ENCODE results near the gene ZNF275. TPM values are rescaled to one million over a fixed set of nuclear protein-coding genes. Genes with fewer than 3 reads are reported as not detected.
"Not testable (repeated sequence)": the region's sequence is repeated elsewhere in the genome, so short reads cannot be mapped to it uniquely, and the experiment has no call there.

ZNF275 gene
- total and polyA plus RNA-seq, 4 donors, result 13.7 to 26.2 (median 18.5) TPM

GRCh38 chrX:153317996-153318722 is 15.8 kb upstream of the ZNF275 start:
- Histone ChIP-seq H3K4me1 (ENCODE audit: control insufficient read depth, insufficient read depth, low read length) (peaks cover 5% of the 10 kb centered on the region), H3K9me3 (ENCODE audit: control insufficient read depth, insufficient read depth, low read length) (peaks cover 1% of the 10 kb centered on the region), H3K27me3 (ENCODE audit: control insufficient read depth, insufficient read depth, low read length) (no peaks in the 10 kb centered on the region), H3K27ac (ENCODE audit: low read depth, low read length) (no peak overlapping the region), H3K36me3 (ENCODE audit: control insufficient read depth, insufficient read depth, low read length) (peaks cover 7% of the 10 kb centered on the region), H3K4me3 (ENCODE audit: low read depth, low read length) (no peak overlapping the region)
- no peak for DNase-seq (ENCODE audit: low read depth in 4 of 6, low spot score in 6 of 6)
- WGBS (ENCODE audit: insufficient coverage), result 88% methylated on average over 12 of the region's 20 CpGs

- Histone ChIP-seq H3K4me1 (ENCODE audit: control insufficient read depth, insufficient read depth, low read length) (peaks cover 5% of the 10 kb centered on the region), H3K27me3 (ENCODE audit: control insufficient read depth, insufficient read depth, low read length) (no peaks in the 10 kb centered on the region), H3K27ac (ENCODE audit: low read depth, low read length) (no peak overlapping the region), H3K9me3 (ENCODE audit: control insufficient read depth, insufficient read depth, low read length) (peaks cover 1% of the 10 kb centered on the region), H3K36me3 (ENCODE audit: control insufficient read depth, insufficient read depth, low read length) (peaks cover 7% of the 10 kb centered on the region), H3K4me3 (ENCODE audit: low read depth, low read length) (no peak overlapping the region)
- DNase-seq (ENCODE audit: low read depth in 4 of 6, low spot score in 6 of 6), result no peak
- 67% methylated on average over 5 of the region's 7 CpGs for WGBS (ENCODE audit: insufficient coverage)
Measured at GRCh38 chrX:153318811-153319210, 15.1 kb upstream of the ZNF275 start.

- no peak overlapping the region for H3K4me3 ChIP-seq (ENCODE audit: low read depth, low read length)
- H3K4me1 ChIP-seq (ENCODE audit: control insufficient read depth, insufficient read depth, low read length), result peaks cover 5% of the 10 kb centered on the region
- peaks cover 1% of the 10 kb centered on the region for H3K9me3 ChIP-seq (ENCODE audit: control insufficient read depth, insufficient read depth, low read length)
- WGBS (ENCODE audit: insufficient coverage), result 85% methylated on average over 32 of the region's 33 CpGs
- no peaks in the 10 kb centered on the region for H3K27me3 ChIP-seq (ENCODE audit: control insufficient read depth, insufficient read depth, low read length)
- no peak overlapping the region for H3K27ac ChIP-seq (ENCODE audit: low read depth, low read length)
- DNase-seq (ENCODE audit: low read depth in 4 of 6, low spot score in 6 of 6), result no peak
- peaks cover 7% of the 10 kb centered on the region for H3K36me3 ChIP-seq (ENCODE audit: control insufficient read depth, insufficient read depth, low read length)
Measured at GRCh38 chrX:153319295-153320046, 14.5 kb upstream of the ZNF275 start.

GRCh38 chrX:153320047-153320443 is 13.9 kb upstream of the ZNF275 start:
- DNase-seq (ENCODE audit: low read depth in 4 of 6, low spot score in 6 of 6); H3K27ac ChIP-seq (ENCODE audit: low read depth, low read length); H3K27me3 ChIP-seq (ENCODE audit: control insufficient read depth, insufficient read depth, low read length); H3K4me1 ChIP-seq (ENCODE audit: control insufficient read depth, insufficient read depth, low read length); H3K4me3 ChIP-seq (ENCODE audit: low read depth, low read length); H3K36me3 ChIP-seq (ENCODE audit: control insufficient read depth, insufficient read depth, low read length); H3K9me3 ChIP-seq (ENCODE audit: control insufficient read depth, insufficient read depth, low read length): not testable (repeated sequence)
- 67% methylated on average over 1 of the region's 1 CpG for WGBS (ENCODE audit: insufficient coverage)

GRCh38 chrX:153320555-153321184 is 13.3 kb upstream of the ZNF275 start:
- no peaks in the 10 kb centered on the region for H3K27me3 ChIP-seq (ENCODE audit: control insufficient read depth, insufficient read depth, low read length)
- DNase-seq (ENCODE audit: low read depth in 4 of 6, low spot score in 6 of 6), result peak in 1 of 6 donors; percentile 19
- peaks cover 7% of the 10 kb centered on the region for H3K36me3 ChIP-seq (ENCODE audit: control insufficient read depth, insufficient read depth, low read length)
- H3K4me3 ChIP-seq (ENCODE audit: low read depth, low read length), result no peak overlapping the region
- no peak overlapping the region for H3K27ac ChIP-seq (ENCODE audit: low read depth, low read length)
- 46% methylated on average over 1 of the region's 13 CpGs for WGBS (ENCODE audit: insufficient coverage)
- peaks cover 1% of the 10 kb centered on the region for H3K9me3 ChIP-seq (ENCODE audit: control insufficient read depth, insufficient read depth, low read length)
- peaks cover 5% of the 10 kb centered on the region for H3K4me1 ChIP-seq (ENCODE audit: control insufficient read depth, insufficient read depth, low read length)

- Histone ChIP-seq H3K27ac (ENCODE audit: low read depth, low read length) (no peak within 1 kb of the TSS), H3K4me1 (ENCODE audit: control insufficient read depth, insufficient read depth, low read length) (peaks cover 5% of the 10 kb centered on the region), H3K27me3 (ENCODE audit: control insufficient read depth, insufficient read depth, low read length) (no peaks in the 10 kb centered on the region), H3K4me3 (ENCODE audit: low read depth, low read length) (no peak within 1 kb of the TSS), H3K9me3 (ENCODE audit: control insufficient read depth, insufficient read depth, low read length) (peaks cover 1% of the 10 kb centered on the region), H3K36me3 (ENCODE audit: control insufficient read depth, insufficient read depth, low read length) (peaks cover 7% of the 10 kb centered on the region)
- WGBS (ENCODE audit: insufficient coverage), result 32% methylated on average over 32 of the region's 36 CpGs
- DNase-seq (ENCODE audit: low read depth in 4 of 6, low spot score in 6 of 6), result peak in 2 of 6 donors; percentile 11 to 75
Measured at GRCh38 chrX:153321381-153322124, 12.4 kb upstream of the ZNF275 start, which contains the start of gene PNMA6F. TSS of gene PNMA6F (minus strand) at chrX:153321767. CDS start at chrX:153320674, 1,093 bp downstream.

GRCh38 chrX:153327561-153327960 is 6.4 kb upstream of the ZNF275 start:
- H3K4me3 ChIP-seq (ENCODE audit: low read depth, low read length), result no peak overlapping the region
- H3K27ac ChIP-seq (ENCODE audit: low read depth, low read length), result no peak overlapping the region
- no peaks in the 10 kb centered on the region for H3K4me1 ChIP-seq (ENCODE audit: control insufficient read depth, insufficient read depth, low read length)
- no peaks in the 10 kb centered on the region for H3K9me3 ChIP-seq (ENCODE audit: control insufficient read depth, insufficient read depth, low read length)
- H3K36me3 ChIP-seq (ENCODE audit: control insufficient read depth, insufficient read depth, low read length), result no peaks in the 10 kb centered on the region
- H3K27me3 ChIP-seq (ENCODE audit: control insufficient read depth, insufficient read depth, low read length), result no peaks in the 10 kb centered on the region
- 70% methylated on average over 4 of the region's 4 CpGs for WGBS (ENCODE audit: insufficient coverage)
- DNase-seq (ENCODE audit: low read depth in 4 of 6, low spot score in 6 of 6), result no peak

- H3K27me3 ChIP-seq (ENCODE audit: control insufficient read depth, insufficient read depth, low read length), result no peaks in the 10 kb centered on the region
- peaks cover 11% of the 10 kb centered on the region for H3K4me1 ChIP-seq (ENCODE audit: control insufficient read depth, insufficient read depth, low read length)
- 60% methylated on average over 1 of the region's 2 CpGs for WGBS (ENCODE audit: insufficient coverage)
- peak overlapping the region; percentile 31 for H3K4me3 ChIP-seq (ENCODE audit: low read depth, low read length)
- no peak for DNase-seq (ENCODE audit: low read depth in 4 of 6, low spot score in 6 of 6)
- no peaks in the 10 kb centered on the region for H3K9me3 ChIP-seq (ENCODE audit: control insufficient read depth, insufficient read depth, low read length)
- H3K27ac ChIP-seq (ENCODE audit: low read depth, low read length), result no peak overlapping the region
- no peaks in the 10 kb centered on the region for H3K36me3 ChIP-seq (ENCODE audit: control insufficient read depth, insufficient read depth, low read length)
Measured at GRCh38 chrX:153333266-153333665, 687 bp upstream of the ZNF275 start.

- DNase-seq (ENCODE audit: low read depth in 4 of 6, low spot score in 6 of 6), result no peak
- H3K27me3 ChIP-seq (ENCODE audit: control insufficient read depth, insufficient read depth, low read length), result no peaks in the 10 kb centered on the region
- H3K9me3 ChIP-seq (ENCODE audit: control insufficient read depth, insufficient read depth, low read length), result no peaks in the 10 kb centered on the region
- peak overlapping the region; percentile 40 for H3K27ac ChIP-seq (ENCODE audit: low read depth, low read length)
- no peaks in the 10 kb centered on the region for H3K36me3 ChIP-seq (ENCODE audit: control insufficient read depth, insufficient read depth, low read length)
- H3K4me1 ChIP-seq (ENCODE audit: control insufficient read depth, insufficient read depth, low read length), result peaks cover 11% of the 10 kb centered on the region
- H3K4me3 ChIP-seq (ENCODE audit: low read depth, low read length), result peak overlapping the region; percentile 57
- WGBS (ENCODE audit: insufficient coverage), result 42% methylated on average over 12 of the region's 16 CpGs
Measured at GRCh38 chrX:153334654-153335295, 822 bp downstream of the ZNF275 start.
